Dedifferentiated amniotic fluid mesenchymal stem cell (primary cell): ENCODE measurements around the gene BRD1.
"Not testable (repeated sequence)": the region's sequence is repeated elsewhere in the genome, so short reads cannot be mapped to it uniquely, and the experiment has no call there.

ENCODE experiments used
- DNase-seq: peaks from one replicate; pipeline ENCODE4 v3.0.0-alpha.2; 2016; ENCODE audit errors: extremely low spot score

BRD1 gene

DNA sequence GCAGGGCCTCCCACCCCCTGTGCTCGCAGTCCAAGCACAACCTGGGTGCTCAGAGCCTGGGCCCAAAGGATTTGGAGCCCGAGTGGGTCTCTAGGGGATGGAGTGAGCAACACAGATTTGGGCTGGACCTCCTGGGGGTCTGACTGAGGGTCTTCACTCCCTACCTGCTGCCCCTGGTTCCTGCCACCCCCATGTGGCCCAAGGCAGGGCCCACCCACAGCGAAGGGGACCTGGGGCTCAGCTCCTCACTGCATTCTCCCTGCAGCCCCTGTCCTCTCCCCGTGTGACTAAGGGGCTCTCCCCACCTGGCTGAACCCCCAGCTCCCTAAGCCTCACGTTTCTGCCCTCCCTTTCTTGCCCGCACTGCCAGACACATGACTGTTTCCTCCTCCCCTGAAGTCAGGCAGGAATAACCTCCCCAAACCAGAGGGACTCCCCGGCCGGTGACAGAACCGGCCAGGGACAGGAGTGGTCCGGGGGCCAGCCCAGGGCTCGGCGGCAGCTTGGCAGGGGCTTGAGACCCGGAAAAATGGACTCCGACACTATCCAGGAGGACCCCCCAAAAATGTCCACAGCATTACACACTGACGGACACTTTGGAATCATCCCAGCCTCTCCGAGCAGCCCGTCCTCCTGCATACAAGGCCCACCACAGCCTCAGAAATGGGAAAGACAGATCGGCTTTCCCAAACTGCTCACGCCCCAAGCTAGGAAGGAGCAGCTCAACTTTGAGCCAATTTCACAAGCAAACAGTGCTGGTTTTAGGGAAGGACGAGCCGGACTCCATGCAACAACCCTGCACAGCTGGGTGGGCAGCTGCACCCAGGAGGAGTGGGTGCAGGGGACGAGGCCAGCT, 57.8 kb downstream of the BRD1 start:
- DNase-seq: no peak

DNA sequence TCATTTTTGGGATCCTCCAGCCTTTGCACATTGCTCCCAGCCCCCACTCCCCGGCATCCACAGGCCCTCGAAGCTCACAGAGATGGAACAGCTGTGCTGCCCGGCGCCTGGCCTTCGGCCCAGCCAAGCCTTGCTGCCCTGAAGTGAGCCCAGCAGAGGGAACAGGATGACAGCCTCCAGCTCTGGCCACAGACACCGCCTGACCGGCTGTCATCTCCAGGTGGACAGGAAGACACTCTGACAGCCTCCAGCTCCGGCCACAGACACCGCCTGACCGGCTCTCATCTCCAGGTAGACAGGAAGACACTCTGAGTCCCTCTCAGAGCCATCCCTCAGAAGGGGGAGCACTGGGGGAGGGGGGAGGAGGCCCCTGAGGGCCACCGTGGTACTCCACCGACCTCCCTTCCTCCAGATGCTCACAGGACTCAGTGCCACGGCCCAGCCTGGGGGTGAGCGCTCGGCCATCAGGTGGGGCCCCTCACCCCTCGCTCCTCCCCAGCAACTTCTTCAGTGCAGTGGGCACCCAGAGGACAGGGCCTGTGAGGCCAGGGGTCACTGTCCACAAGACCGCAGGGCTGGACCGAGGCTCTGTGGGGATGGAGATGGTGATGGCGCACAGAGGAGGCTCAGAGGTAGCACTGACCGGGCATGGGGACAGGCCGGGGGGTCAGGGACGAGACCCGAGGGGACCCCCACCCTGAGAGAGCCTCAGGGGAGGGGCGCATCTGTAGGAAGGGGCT, 58.6 kb downstream of the BRD1 start:
- no peak for DNase-seq

DNA sequence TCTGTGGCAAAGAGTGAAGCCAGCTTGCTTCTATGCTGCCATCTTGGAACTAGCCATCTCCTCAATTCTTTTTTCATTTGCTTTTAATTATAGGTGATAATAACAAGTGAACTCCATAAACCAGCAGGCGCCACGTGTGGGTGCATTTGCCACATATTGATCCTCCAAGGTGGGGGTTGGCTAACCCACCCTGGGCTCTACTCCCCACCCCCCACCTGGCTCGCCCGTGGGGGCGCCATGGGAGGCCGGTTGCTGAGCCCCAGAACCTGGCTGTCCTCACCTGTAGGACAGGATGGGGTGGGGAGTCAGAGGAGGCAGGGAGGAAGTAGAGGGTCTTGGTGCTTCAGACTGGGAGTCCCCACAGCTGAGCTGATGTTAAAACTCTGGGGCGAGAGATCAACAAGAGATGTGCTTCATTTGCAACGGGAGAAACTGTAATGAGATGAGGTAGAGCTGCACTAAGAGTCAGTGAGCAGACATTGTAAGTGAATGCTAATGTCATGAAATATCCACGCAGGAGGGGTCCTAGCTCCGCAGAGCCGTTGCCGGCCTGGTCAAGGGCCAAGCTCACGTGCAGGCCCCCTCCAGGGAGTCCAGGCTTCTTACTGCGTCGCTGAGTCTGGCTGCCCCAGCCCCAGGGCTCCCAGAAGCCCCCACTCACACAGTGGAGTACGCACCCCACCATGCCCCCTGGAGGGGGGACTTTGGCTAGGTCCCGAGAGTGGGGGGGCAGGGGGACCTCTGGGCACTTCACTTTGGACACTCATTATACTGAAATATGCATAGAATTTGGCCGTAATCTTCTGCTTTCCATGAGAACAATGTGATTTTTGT, 59.4 kb downstream of the BRD1 start:
- no peak for DNase-seq

DNA sequence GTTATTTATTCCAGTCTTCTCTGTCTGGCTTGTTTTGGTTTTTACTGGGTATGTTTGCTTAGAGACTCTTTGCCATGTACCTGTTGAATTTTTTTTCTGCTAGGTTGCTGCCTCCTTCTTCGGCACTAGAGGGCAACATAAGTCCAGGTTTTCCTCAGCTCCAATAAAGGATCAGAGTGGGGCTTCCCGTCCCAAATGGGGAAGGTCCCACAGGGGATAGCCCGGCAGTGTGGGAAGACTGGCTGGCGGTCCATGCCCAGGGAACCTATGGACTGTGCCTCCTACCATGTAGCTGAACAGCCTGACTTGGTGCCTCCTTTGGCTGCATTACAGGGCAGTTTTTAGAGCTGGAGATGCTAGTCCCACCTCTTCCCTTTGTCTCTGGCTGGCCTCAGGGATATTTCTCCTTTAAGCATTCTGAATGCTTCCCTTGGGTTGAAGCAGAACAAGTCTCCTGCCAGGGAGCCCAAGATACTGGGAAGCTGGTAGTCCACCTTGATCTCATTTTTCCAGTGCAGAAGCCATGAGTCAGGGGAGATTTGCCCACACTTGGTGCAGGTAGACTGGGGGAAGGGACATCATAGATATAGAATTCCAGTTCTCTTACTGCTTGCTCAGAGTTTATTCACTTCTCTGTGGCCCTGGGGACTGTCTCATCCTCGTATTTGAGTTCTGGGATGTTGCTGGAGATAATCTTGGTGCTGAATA, 60.2 kb downstream of the BRD1 start:
- DNase-seq: no peak

DNA sequence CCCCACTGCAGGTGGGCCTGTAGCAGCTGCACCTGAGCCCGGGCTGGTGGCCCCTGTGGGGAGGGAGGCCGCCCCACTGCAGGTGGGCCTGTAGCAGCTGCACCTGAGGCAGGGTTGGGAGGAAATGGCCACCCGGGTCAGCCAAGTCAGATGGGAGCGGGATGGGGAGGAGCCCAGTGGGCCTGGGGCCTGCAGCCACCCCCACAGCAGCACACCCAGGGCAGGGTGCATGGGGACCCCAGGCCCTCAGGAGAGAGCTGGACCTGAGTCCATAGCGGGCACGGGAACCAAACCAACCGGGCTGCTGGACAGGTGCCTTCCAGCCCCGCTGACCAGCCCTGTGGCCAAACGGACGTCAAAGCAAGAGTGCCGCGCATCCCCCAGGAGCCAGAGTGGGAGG, 61.7 kb downstream of the BRD1 start:
- no peak for DNase-seq

DNA sequence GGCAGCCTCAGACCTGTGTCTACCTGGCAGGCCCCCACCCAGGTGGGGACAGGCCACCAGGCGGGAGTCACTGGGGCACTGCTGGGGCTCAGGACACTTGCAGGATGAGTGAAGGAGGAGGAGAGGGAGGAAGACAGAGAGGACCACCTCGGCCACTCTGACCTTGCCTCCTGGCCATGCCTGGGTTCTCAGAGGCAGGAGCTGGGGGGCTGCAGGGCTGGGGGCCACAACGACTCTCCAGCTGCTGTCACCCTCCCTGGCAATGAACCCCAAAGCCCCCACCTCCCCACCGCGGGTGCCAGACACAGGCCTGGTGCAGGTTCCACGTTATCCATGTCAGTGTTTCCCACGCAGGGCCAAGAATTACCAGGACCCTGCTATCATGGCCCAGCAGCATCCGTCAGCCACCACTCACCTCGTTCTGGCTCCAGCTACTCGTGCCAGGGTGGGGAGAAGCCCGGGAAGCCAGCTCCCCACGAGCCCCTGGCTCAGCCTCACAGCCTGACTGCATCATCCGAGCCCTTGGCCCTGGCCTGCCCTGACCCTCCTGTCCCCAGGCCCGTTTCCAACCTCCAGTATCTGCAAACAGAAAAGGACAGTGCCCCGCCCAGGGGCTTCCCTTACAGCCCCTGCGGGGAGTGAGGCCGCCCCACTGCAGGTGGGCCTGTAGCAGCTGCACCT, 62.4 kb downstream of the BRD1 start:
- DNase-seq: no peak

DNA sequence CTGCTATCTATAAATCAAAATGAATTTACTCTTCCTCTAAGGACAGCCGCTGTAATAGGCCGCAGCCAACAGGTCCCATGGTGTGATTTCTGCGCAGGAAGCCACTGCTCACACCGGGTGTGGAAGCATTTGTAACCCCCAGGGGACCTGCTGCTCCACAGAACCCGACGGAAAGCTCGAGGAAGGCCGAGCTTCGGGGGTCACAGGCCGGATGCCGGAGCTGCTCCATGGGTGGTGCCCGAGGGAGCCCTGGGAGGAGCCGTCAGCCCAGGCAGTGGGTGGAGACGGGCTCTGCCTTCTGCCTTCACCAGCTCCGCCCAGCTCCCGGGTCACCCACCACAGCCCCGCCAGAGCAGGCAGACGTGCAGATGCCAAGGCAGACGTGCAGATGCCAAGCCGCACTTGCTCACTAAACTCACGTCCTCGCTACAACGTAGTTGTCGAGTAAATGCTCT, 63.5 kb downstream of the BRD1 start:
- DNase-seq: no peak

DNA sequence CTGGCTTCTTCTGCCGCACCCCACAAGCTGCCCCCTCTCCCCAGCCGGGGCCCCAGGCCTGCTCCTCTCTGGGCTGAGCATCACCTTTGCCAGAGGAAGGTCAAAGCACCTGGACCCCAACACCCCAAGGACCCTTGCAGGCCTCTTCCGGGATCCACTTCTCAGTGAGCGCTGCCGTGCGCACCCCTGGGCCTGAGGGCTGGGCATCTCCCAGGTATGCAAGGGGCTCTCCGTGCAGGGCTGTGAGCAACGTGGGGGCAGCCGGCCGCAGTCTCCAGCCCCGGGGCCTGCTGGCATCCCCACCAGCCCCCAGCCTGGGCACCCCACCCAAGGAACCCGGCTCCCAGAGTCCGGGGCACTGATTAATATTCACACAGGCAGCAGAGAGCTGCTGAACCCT, 64.0 kb downstream of the BRD1 start:
- DNase-seq: no peak

DNA sequence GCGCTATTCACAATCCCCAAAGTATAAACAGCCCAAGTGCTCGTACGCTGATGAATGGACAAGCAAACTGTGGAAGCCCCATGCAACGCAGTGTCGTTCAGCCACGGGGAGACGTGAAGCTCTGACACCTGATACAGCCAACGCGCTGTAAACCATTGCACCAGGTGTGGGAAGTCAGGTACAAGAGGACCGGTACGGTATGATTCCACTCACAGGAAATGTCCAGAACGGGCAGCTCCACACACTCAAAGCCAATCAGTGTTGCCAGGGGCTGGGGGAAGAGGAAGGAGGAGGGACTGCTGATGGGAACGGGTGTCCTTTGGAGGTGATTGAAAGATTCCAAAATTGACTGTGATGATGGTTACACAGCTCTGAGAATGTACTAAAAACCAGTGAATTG, 64.5 kb downstream of the BRD1 start:
- DNase-seq: no peak

DNA sequence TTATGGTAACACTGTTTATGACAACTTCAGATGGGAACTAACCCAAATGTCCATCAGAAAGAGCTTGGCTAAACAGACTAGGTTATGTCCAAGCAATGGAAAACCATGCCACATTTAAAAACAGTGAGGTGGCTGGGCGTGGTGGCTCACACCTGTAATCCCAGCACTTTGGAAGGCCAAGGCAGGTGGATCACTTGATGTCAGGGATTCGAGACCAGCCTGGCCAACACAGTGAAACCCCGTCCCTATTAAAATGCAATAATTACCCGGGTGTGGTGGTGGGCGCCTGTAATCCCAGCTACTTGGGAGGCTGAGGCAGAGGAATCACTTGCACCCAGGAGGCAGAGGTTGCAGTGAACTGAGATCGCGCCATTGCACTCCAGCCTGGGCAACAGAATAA, 65.1 kb downstream of the BRD1 start:
- not testable (repeated sequence) for DNase-seq

DNA sequence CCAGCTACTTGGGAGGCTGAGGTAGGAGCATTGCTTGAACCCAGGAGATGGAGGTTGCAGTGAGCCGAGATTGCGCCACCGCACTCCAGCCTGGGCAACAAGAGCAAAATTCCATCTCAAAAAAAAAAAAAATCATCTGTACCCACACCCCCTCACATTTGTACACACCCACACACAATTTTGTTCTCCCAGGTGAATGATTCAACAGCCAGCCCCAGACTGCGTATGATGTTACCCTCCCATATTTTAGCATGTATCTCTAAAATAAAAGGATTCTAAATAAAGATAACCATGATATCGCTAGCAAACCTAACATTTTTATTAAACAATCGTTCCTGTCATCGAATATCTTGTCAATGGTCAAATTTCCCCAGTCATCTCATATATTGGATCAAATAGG, 65.8 kb downstream of the BRD1 start:
- no peak for DNase-seq

DNA sequence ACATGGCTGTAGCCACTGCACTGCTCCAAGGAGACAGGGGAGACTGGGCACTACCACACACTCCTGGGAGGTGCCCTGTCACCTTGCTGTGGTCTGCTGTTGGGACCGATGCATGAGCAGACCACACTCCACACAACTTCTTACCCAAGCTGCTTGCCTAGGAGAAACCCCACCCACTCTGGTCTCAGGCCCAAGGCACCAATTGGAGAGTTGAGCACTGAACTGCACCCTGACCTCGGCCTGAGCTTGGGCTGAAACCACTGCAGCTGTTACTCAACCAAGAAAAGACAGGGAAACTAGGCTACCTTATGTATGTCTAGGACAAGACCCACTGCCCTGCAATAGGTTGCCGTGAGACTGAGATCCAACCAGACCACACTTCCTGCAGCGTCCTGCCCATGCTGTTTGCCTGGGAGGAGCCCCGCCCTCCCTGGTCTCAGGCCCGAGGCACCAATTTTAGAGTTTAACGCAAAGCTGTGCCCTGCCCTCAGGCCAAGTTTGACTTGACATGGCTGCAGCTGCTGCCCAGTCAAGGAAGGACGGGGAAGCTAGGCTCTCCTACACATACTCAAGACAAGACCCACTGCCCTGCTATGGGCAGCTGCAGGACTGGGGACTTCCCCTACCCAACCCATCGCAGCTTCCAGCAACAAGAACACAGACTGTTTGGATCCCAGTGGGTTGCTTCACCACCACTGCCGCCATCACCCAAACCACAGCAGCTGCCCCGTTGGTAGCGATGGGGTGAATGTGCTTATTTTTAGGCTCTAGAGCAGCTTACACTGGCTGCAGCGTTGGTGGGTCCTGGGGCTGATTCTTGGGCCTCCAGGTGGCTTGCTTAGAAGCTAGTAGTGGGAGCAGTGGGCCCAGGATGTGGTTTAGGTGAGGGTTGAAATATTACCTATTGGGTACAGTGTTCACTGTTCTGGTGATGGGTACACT, 66.8 kb downstream of the BRD1 start:
- DNase-seq: no peak

DNA sequence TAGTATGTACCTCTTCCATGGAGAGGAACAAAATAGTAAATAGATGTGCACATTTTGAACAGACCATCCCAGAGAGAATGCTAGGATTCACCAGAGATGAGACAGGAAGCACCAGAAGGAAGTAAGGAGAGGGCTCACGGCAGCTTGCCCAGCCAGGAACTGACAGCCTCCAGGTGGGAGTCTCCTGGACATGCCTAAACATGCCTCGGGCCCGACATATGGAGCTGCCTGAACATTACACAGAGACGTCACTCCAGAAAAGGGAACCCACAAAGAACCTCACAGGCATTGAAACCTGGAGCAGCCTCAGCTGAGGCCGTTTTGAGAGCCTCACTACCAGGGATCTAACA, 67.4 kb downstream of the BRD1 start:
- DNase-seq: no peak

DNA sequence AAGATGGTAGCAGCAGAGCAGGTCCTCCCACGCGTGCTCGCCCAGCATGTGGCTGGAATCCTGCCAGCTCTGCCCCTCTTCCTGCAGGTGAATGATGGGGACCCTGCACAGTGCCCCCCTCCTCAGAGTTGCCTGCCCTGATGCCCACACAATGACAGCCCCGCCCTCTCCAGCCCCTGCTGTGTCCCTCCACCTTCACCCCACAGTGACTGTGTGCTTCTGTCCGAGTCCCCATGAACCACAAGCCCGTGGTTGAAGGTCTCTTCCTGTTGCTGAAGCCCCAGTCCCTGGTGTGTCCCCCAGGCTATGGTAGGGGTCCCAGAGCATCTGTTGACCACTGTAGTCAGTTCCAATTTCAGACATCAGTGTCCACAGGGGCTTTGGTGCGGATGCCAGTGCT, 71.0 kb downstream of the BRD1 start:
- DNase-seq: no peak

DNA sequence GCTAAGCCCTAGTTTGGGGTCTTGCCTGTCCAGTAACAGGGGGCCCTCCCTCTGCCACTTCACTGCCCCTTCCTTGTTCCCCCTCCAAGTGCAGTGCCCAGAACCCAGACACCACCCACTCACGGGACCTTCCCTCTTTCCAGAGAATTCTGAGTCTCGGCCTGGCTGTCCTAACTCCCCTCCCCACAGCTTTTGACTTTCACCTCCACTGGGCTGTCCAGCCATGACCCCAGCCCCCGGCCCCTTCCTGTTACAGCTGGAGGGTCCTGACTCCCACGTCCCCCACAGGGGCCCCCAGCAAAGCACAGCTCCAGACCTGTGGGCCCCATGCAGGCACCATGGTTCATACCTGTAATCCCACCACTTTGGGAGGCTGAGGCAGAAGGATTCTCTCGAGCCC, 71.5 kb downstream of the BRD1 start:
- no peak for DNase-seq

DNA sequence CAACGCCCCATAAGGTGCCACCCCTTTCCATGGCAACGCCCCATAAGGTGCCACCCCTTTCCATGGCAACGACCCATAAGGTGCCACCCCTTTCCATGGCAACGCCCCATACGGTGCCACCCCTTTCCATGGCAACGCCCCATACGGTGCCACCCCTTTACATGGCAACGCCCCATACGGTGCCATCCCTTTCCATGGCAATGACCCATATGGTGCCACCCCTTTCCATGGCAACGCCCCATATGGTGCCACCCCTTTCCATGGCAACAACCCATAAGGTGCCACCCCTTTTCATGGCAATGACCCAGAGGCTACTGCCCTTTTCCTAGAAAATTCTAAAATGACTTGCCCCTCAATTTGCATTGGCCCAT, 72.1 kb downstream of the BRD1 start:
- no peak for DNase-seq

DNA sequence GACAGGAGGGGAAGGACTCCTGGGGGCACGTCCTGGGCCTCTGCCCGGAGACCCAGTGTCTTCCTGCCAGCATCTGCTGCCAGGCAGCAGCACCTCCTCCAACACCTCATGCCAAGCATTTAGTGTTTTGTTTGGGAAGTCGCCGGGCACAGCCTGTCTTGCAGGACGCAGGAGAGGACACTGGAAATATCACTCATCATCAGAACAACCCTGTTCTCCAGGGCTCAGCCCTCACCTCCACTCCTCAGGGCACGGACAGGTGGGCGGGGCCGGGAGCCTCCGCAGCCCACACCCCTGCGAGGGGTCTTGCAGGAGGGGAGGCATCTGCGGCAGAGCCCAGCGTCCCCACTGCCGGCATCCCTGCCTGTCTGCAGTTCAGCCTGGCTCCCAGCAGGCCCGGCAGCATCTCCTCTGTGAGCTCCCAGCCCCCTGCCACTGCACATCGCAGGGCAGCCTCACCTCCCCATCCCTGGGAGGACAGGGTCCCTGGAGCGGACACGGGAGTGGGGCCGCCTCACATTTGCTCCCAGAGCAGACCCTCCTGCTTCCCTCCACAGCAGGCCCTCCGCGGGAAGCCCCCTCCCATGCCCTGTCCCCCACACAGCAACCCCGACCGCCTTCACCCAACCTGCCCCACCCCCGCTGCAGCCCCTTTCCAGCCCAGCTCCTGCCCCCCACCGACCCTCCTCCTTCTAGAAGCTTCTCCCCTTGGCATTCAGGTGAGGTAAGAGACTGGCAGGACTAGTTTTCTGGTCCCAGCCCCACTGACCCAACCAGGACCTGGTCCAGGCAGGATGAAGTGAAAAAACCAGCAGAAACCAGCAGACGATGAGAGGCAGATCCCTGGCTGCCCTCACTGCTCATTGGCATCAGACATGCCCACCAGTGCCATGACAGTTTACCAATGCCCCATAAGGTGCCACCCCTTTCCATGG, 72.7 kb downstream of the BRD1 start:
- DNase-seq: no peak

DNA sequence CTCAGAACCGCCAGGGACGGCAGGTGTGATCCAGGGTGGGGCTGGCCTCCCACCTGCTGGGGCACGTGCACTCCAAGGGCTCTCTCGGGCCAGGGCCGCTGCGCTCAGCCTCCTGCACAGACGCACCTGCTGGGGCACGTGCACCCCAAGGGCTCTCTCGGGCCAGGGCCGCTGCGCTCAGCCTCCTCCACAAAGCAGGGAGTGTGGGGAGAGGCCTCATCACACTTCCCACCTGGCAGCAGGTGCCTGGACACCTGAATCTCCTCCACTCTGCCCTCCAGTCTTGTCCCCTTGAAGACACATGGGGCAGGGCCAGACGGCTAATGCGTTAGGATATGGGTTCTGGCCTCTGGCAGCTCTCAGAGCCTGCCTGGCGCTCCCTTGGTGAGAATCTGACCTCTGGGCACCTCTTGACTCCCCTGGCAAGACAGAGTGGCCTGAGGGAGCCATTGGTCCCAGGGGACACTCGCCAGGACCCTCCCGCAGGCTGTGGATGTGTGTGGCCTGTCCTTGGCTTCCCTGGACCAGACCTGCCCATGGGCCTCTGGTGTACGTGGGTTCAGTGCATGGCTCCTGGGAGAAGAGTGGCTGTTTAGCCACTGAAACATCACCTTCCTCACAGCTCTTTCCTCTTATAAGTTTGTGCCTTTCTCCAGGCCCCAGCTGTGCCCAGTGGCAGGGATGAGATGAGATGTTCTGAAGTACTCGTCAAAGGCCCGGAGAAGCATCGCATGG, 73.5 kb downstream of the BRD1 start:
- no peak for DNase-seq
